ACC112 (cell line): ENCODE data around the gene LRP3.

Experiments
- H2AFZ ChIP-seq: fragments of 200-600 bp; sonication (generic); one replicate; pipeline ENCODE4 v1.6.0; 2017; ENCODE audit warnings: antibody characterized with exemption, low read length; ENCODE audit not compliant: unreplicated experiment
- H3K27ac ChIP-seq: fragments of 200-600 bp; sonication (generic); 2 replicates; pipeline ENCODE4 v1.5.1; 2014; ENCODE audit warnings: low read depth, mild to moderate bottlenecking, antibody characterized with exemption, low read length, moderate library complexity
- H3K27me3 ChIP-seq: fragments of 200-600 bp; sonication (generic); 2 replicates; pipeline ENCODE4 v1.6.1; 2014; ENCODE audit warnings: mild to moderate bottlenecking, antibody characterized with exemption, low read length, moderate library complexity, mixed read lengths; ENCODE audit not compliant: insufficient read depth
- H3K36me3 ChIP-seq: fragments of 200-600 bp; sonication (generic); 2 replicates; pipeline ENCODE4 v1.6.1; 2016; ENCODE audit warnings: mild to moderate bottlenecking, antibody characterized with exemption, low read length, moderate library complexity, mixed read lengths; ENCODE audit not compliant: insufficient read depth
- H3K4me1 ChIP-seq: fragments of 200-600 bp; sonication (generic); one replicate; pipeline ENCODE4 v1.6.1; 2016; ENCODE audit warnings: low read length, mixed read lengths; ENCODE audit not compliant: insufficient read depth, unreplicated experiment, control insufficient read depth
- H3K4me3 ChIP-seq: fragments of 200-600 bp; sonication (generic); 2 replicates; pipeline ENCODE4 v1.5.1; 2014; ENCODE audit warnings: mild to moderate bottlenecking, low read depth, low read length
- H3K79me2 ChIP-seq: fragments of 200-600 bp; sonication (generic); one replicate; pipeline ENCODE4 v1.6.0; 2016; ENCODE audit warnings: low read length; ENCODE audit not compliant: control insufficient read depth, unreplicated experiment, insufficient read depth

LRP3 gene

DNA sequence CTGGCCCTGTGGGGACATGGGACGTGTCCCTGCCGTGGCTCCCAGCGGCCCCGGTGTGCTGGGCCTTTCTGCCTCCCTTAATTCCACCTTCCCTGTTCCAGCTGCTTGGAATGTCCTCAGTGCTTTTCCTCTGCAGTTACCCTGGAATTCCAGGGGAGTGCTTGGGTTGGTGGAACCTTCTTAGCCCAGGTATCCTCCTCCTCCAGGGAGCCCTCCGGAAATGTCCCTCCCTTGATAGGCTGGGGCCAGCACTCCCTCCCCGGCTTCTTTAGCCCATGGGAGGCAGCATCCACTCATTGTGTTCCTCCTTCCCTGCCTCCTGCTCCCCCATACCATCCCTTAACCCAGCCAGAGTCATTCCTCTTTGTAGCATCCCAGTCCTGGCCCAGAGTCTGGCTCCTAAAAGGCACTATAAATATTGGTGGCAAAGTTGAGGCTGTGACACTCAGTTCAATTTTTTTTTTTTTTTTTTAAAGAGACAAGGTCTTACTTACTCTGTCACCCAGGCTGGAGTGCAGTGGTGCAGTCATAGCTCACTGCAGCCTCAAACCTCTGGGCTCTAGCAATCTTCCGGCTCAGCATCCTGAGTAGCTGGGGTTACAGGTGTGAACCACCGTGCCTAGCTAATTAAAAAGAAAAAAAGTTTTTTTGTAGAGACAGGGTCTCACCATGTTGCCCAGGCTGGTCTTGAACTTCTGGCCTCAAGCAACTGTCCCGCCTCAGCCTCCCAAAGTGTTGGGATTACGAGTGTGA lies 45.3 kb downstream of the LRP3 start:
- H2AFZ ChIP-seq, result no peak overlapping the region
- H3K36me3 ChIP-seq, result no peaks in the 10 kb centered on the region
- no peaks in the 10 kb centered on the region for H3K79me2 ChIP-seq
- H3K27ac ChIP-seq, result no peak overlapping the region
- no peaks in the 10 kb centered on the region for H3K27me3 ChIP-seq
- H3K4me1 ChIP-seq, result peaks cover 2% of the 10 kb centered on the region
- no peak overlapping the region for H3K4me3 ChIP-seq

DNA sequence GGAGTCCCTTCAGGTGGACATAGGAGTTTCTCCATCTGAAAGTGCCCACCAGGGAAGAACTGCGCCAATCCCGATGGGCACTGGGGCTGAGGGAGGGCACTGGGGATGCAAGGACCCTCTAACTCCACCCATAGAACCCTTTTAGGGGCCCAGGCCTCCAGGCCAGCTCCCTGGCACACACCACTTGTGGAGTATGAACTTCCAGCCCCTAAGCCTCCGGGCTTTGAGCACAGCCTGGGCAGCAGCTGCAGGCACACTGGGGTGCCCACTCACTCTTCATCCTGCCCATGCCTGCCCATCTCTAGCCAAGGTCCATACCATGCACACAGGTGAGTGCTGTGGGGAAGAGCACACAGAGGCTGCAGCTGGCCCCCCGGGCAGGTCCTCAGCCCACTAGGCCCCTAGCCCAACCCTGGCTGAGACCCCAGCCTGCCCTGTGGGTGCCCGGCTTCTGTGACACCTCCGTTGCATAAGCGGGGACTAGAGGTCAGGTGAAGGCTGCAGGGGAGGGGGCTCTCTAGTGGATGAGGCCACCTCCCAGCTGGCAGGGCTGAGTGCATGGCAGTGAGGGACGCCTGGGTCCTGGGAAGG lies 46.1 kb downstream of the LRP3 start:
- peaks cover 2% of the 10 kb centered on the region for H3K4me1 ChIP-seq
- no peak overlapping the region for H3K27ac ChIP-seq
- H3K36me3 ChIP-seq, result no peaks in the 10 kb centered on the region
- no peak overlapping the region for H3K4me3 ChIP-seq
- no peaks in the 10 kb centered on the region for H3K79me2 ChIP-seq
- H3K27me3 ChIP-seq, result no peaks in the 10 kb centered on the region
- no peak overlapping the region for H2AFZ ChIP-seq

DNA sequence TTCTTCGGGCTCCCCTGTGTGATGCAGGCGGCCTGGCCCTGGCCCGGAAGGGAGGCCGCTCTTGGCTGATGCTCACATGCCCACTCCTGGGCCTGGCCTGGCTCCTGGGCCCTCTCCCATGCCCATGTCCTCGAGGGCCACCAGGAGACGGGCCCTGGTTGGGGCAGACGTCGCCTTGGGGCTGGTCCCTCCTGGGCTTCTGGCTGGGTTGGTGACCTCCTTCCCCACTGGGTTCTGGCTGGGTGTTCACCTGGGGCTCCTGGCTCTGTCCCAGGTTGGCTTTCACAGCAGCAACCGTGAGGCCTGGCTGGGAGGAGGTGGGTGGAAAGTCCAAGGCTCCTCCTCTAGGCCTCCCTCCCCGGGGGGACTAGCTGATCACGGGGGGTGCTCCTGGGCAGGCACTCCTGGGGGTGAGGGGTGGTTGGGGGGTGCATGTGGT lies 47.0 kb downstream of the LRP3 start:
- peaks cover 2% of the 10 kb centered on the region for H3K4me1 ChIP-seq
- H3K4me3 ChIP-seq, result no peak overlapping the region
- no peaks in the 10 kb centered on the region for H3K79me2 ChIP-seq
- no peaks in the 10 kb centered on the region for H3K36me3 ChIP-seq
- H3K27me3 ChIP-seq, result no peaks in the 10 kb centered on the region
- no peak overlapping the region for H2AFZ ChIP-seq
- no peak overlapping the region for H3K27ac ChIP-seq

DNA sequence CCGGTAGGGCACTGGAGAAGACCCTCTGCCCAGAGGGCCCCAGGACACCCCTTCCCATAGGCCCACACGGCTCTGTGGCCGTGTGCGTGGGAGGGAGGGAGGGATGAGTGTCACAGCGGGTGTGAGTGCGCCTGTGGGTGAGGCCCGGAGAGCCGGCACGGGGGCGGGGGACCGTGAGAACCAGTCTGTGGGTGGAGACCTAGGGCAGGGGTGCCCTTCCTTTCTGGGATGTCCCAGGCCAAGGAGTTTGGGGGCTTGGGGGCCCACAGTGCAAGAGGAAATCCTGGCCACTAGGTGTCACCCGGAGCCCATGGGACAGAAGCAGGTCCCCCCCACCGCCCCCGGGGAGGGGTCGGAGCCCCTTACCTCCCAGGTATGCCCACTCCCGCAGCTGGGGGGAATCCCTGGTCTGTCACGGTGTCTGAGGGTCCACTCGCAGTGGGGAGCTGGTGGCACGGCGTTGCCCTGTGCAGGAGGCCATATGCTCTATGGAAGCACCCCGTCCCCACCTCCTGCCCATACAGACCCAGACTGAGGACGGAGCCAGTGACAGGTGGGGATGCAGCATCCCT lies 47.5 kb downstream of the LRP3 start:
- peaks cover 2% of the 10 kb centered on the region for H3K4me1 ChIP-seq
- H3K4me3 ChIP-seq, result no peak overlapping the region
- no peaks in the 10 kb centered on the region for H3K79me2 ChIP-seq
- no peak overlapping the region for H3K27ac ChIP-seq
- no peak overlapping the region for H2AFZ ChIP-seq
- no peaks in the 10 kb centered on the region for H3K36me3 ChIP-seq
- no peaks in the 10 kb centered on the region for H3K27me3 ChIP-seq

DNA sequence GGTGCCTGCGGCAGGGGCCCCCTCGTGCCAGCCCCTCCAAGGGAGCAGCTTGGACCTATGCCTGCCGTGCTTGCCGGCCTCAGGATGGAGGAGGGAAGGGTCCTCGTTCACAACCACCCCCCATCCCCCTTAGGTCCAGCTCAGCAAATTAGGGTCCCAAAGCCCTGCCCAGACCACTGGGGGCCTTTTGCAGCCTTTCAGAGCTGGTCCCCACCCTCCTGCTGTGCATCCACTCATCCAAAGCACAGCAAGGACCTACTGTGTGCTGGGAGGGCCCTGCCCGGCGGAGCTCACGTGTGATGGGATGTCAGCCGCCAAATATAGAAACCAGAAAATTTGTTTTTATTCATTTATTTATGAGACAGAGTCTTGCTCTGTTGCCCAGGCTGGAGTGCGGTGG lies 48.0 kb downstream of the LRP3 start:
- Histone ChIP-seq H3K4me3 (no peak overlapping the region), H3K27ac (no peak overlapping the region), H3K79me2 (no peaks in the 10 kb centered on the region), H3K4me1 (peaks cover 2% of the 10 kb centered on the region), H3K27me3 (no peaks in the 10 kb centered on the region), H3K36me3 (no peaks in the 10 kb centered on the region), H2AFZ (no peak overlapping the region)

DNA sequence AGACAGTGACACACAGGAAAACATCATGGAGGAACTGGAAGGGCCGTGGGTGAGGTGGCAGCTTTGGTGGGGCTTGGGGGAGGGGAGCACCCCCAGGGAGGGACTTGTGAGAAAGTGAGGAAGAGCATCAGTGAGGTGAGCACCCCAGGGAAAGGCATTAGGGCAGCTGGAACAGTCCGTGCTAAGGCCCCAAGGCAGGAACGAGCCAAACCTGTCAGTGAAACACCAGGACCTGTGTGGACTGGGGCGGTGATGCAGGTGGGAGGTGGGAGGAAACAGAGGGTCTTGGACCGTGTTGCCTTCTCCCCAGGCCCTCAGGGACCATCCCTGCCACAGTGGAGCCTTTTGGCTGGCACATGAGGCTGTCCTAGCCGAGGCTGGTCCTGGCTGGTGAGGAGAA lies 48.8 kb downstream of the LRP3 start:
- no peaks in the 10 kb centered on the region for H3K36me3 ChIP-seq
- H3K27ac ChIP-seq, result no peak overlapping the region
- no peak overlapping the region for H3K4me3 ChIP-seq
- H3K27me3 ChIP-seq, result no peaks in the 10 kb centered on the region
- H3K4me1 ChIP-seq, result peaks cover 2% of the 10 kb centered on the region
- H3K79me2 ChIP-seq, result no peaks in the 10 kb centered on the region
- H2AFZ ChIP-seq, result no peak overlapping the region

DNA sequence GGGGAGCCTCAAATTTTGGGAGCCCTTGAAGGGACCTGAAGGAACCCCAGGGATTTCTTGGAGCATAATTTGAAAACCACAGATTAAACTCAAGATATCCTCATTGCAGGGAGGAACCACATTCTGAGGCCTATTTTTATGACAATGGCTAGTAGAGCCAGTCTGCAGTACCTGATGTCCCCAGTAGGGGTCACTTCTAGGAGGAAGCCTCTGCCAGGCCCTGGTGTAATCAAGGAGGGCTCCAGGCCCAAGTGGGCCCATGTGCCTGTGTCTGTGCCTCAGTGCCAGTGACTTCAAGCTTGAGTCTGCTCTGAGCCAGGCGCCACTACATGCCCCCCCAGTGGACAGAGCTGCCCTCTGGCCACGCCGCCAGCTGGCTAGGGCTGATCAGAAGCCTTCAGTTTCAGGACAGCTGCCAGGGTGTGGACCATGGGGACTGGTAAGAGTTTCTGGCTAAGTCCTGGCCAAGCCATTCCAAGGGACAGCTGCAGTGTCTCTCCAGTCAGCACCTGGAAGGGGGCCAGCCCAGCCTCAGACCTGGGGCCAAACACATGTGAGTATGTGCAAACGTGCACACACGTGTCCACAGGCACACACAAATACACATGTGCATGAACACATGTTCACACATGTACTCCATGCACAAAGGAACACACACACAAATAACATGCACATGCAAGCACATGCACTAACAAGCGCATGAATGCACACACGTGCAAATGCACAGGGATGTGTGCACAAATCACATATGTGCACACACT lies 52.0 kb downstream of the LRP3 start:
- no peaks in the 10 kb centered on the region for H3K36me3 ChIP-seq
- H2AFZ ChIP-seq, result no peak overlapping the region
- no peaks in the 10 kb centered on the region for H3K79me2 ChIP-seq
- no peaks in the 10 kb centered on the region for H3K27me3 ChIP-seq
- H3K27ac ChIP-seq, result no peak overlapping the region
- peaks cover 2% of the 10 kb centered on the region for H3K4me1 ChIP-seq
- no peak overlapping the region for H3K4me3 ChIP-seq

DNA sequence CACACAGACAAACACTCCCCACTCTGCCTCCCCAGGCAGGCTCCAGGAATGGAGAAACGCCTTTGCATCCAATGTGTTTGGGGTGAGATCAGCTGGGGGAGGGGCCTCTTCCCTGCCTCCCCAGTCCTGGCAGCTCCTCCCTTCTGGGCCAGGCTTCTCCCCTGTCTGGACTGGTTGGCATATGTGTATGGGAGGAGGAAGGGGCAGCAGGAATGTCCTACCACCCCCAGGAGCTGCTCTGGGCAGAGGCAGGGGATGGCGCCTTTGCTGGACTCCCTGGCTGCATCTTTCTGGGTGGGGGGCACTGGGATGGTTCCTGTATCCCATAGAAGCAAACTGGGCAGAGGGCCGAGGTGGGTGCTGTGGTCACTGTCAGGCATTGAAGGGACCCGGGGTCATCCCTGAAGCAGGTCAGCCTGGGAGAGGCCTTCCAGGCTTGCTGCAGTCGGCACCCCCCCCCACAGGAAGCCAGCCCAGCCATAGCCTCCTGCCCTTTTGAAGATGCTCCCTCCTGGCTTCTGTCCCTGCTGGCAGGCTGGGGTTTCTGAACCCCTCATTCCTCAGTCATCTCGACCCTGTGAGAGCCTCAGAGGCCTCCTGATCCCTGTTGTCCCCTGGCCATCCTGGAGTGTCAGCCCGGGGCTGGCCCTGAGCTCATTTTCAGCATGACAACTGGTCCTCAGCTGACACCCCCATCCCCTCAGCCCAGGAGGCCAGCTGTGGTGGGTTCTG lies 52.7 kb downstream of the LRP3 start:
- Histone ChIP-seq H2AFZ (no peak overlapping the region), H3K36me3 (no peaks in the 10 kb centered on the region), H3K4me3 (no peak overlapping the region), H3K79me2 (no peaks in the 10 kb centered on the region), H3K27me3 (no peaks in the 10 kb centered on the region), H3K27ac (no peak overlapping the region), H3K4me1 (no peaks in the 10 kb centered on the region)

DNA sequence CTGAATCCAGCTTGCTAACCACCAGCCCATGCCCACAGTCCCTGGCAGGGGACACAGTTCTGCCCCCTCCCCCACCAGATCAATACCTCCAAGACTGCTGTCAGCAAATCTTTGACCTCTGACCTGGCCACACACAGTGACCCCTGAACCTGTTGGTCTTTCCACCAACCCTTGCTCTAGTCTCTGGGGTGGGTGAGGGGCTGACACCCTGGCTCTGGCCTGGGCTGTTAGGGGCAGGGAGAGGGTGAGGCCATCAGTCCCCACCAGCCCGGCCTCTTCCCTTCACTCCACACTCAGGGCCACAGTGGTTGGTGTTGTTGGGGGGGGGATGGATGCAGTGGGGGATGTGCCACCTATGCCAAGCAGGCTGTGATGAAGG lies 53.3 kb downstream of the LRP3 start:
- Histone ChIP-seq H3K4me1 (no peaks in the 10 kb centered on the region), H3K27ac (no peak overlapping the region), H3K36me3 (no peaks in the 10 kb centered on the region), H3K4me3 (no peak overlapping the region), H2AFZ (no peak overlapping the region), H3K27me3 (no peaks in the 10 kb centered on the region), H3K79me2 (no peaks in the 10 kb centered on the region)

DNA sequence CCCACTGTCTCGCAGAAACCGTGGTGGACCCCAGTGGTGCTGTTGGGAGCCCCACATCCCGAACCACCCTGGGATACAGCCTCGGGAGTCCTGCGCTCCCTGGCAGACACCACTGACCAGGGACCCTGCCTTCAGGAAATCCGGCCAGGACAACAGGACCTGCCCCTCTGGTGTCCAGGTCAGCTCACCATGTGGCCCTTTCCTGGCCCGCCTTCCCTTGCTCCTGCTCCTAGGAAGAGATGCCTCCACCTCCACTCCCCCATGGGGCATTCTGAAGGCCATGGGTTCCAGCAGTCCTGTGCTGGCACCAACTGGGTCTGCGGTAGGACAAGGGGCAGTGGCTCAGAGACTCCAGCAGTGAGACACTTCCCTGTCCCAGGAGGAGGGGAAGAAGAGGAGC lies 54.0 kb downstream of the LRP3 start:
- no peaks in the 10 kb centered on the region for H3K4me1 ChIP-seq
- H3K27ac ChIP-seq, result no peak overlapping the region
- no peak overlapping the region for H2AFZ ChIP-seq
- H3K4me3 ChIP-seq, result no peak overlapping the region
- no peaks in the 10 kb centered on the region for H3K36me3 ChIP-seq
- no peaks in the 10 kb centered on the region for H3K27me3 ChIP-seq
- no peaks in the 10 kb centered on the region for H3K79me2 ChIP-seq
